ENCODE measurements around the gene ZBTB2.

GRCh38 chr6:151409260-151409659, 17.9 kb upstream of the ZBTB2 start:
- TF ChIP-seq CTCF (IDR thresholded peaks at IDR 0.05) (no peak), EZH2phosphoT487 (IDR thresholded peaks at IDR 0.05) (no peak), EZH2 (IDR thresholded peaks at IDR 0.05) (no peak)

Measured in neural progenitor cell (in vitro differentiated cells).